Endothelial cell of umbilical vein (primary cell): Measurements from ENCODE around the gene AGBL3.

Experiments
- CTCF ChIP-seq, 2 donors: IDR thresholded peaks; 1 replicate in 1 of 2; 2 replicates in 1 of 2; pipeline ENCODE4 v1.5.1; 2011; ENCODE audit warnings: low read length in 2 of 2, mild to moderate bottlenecking in 2 of 2, moderate library complexity in 2 of 2, control low read depth in 1 of 2, inconsistent platforms in 1 of 2, low read depth in 1 of 2; ENCODE audit not compliant: insufficient read depth in 1 of 2; ENCODE audit errors: extremely low read depth in 1 of 2
- EZH2 ChIP-seq: IDR thresholded peaks from 2 replicates; pipeline ENCODE4 v1.6.1; 2012; ENCODE audit warnings: borderline replicate concordance, low read depth, mild to moderate bottlenecking, moderate library complexity, low read length, inconsistent platforms; ENCODE audit not compliant: severe bottlenecking
- FOS ChIP-seq: IDR thresholded peaks from 2 replicates; pipeline ENCODE4 v1.6.1; 2011; ENCODE audit warnings: mild to moderate bottlenecking, low read length, moderate library complexity, borderline replicate concordance; ENCODE audit not compliant: insufficient read depth
- GATA2 ChIP-seq: IDR thresholded peaks from 2 replicates; pipeline ENCODE4 v1.7.0; 2011; ENCODE audit warnings: low read depth, mild to moderate bottlenecking, moderate library complexity, mixed read lengths, low read length; ENCODE audit not compliant: insufficient read length, insufficient read depth
- JUN ChIP-seq: IDR thresholded peaks from 2 replicates; pipeline ENCODE4 v1.6.1; 2011; ENCODE audit warnings: borderline replicate concordance, low read depth; ENCODE audit not compliant: insufficient read length, insufficient read depth
- MAX ChIP-seq: IDR thresholded peaks from 2 replicates; pipeline ENCODE4 v1.6.1; 2011; ENCODE audit not compliant: insufficient read depth, insufficient read length
- MYC ChIP-seq: IDR thresholded peaks from one replicate; pipeline ENCODE4 v1.6.1; 2011; ENCODE audit warnings: mild to moderate bottlenecking, low read depth, low read length
- POLR2A ChIP-seq: IDR thresholded peaks from 2 replicates; pipeline ENCODE4 v1.6.1; 2012; ENCODE audit warnings: low read depth, mild to moderate bottlenecking, control low read depth, low read length
- POLR2AphosphoS5 ChIP-seq: IDR thresholded peaks from 2 replicates; pipeline ENCODE4 v1.6.1; 2012; ENCODE audit warnings: low read depth, mild to moderate bottlenecking, control low read depth, low read length, moderate library complexity; ENCODE audit not compliant: insufficient read depth

GRCh38 chr7:134968110-134968509 lies 18.2 kb upstream of the AGBL3 start:
- no peak for TF ChIP-seq CTCF (IDR thresholded peaks at IDR 0.05; ENCODE audit: extremely low read depth in 1 of 2, insufficient read depth in 1 of 2, low read depth in 1 of 2, low read length in 2 of 2)
- TF ChIP-seq POLR2AphosphoS5, result no peak
- no peak for TF ChIP-seq EZH2
- no peak for TF ChIP-seq MAX
- TF ChIP-seq FOS, result no peak
- TF ChIP-seq POLR2A, result no peak
- no peak for TF ChIP-seq JUN
- TF ChIP-seq MYC, result no peak
- TF ChIP-seq GATA2, result no peak
